HK-2 (cell line): ENCODE results near the gene MPP1.

Source experiments
- DNase-seq: peaks from one replicate; pipeline ENCODE4 v3.0.0-alpha.2; 2018; ENCODE audit not compliant: unreplicated experiment

The MPP1 gene

DNA sequence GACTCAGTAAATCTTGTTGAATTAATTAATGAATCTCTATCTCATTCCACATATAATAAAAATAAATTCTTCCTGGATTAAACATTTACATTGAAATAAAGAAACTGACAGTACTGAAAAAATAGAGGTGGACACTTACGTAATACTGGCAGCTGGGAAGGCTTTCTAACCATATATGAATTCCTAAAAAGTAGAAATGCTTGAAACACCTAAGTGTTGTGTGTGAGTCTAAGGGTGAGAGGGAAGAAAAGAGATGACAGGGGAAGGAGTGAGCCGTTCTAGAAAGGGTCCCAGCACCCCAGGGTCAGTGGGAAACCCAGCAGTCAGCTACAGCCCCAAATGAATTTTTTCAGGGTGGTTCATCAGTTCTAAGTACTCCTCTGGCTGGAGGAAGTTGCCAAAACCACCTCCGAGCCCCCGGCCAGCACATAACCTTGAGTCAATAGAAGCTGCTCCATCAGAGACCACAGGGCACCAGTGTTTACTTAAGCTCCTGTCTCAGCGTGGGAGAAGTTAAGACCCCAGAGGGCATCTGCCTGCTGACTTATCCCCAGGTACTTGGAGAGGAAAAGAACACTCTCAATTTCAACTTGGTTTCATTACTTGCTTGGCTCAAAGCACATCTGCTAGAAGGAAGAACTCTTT, 72.7 kb downstream of the MPP1 start:
- DNase-seq: no peak

- DNase-seq: no peak
Measured at GRCh38 chrX:154731881-154732280, 73.4 kb downstream of the MPP1 start.

DNA sequence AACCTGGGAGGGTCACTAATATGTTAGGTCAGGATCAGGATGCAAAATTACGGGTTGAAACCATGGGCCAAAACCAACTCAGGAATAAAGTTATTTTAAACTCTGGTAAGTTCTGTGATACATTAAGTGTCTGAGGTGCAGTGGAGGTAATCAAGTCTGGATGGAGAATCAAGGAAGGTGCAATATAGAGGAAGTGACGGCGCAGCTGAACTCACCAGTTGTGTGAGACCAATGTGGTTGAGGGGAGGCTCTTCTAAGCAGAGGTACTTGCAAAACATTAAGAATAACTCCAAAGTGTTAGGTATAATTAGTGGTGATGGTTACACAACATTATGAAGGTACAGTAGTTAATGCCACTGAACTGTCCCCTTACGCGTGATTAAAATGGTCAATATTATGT, 74.1 kb downstream of the MPP1 start:
- DNase-seq: no peak

GRCh38 chrX:154730253-154730891, 74.9 kb downstream of the MPP1 start:
- DNase-seq: no peak

DNA sequence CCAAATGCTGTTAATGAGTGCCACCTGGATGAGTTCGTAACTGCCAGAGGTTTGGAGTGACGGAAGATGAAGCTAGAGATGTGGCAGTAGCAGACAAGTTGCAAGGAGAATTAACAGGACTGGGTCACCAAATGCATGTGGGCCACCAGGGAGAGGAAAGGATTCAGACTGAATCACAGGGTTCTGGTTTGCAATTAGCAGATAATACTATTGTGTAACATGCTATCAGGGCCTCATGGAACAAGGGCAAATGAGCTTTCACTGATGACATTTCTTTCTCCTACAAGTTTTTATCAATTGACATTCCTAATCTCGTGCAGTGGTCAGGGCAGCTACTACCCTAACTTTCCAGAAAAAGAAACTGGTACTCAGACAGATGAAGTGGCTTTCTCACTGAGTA, 75.8 kb downstream of the MPP1 start:
- DNase-seq: no peak
